Thyroid gland (tissue), 4 donors: Measurements from ENCODE around the gene TTN.
"Not testable (repeated sequence)": the region's sequence is repeated elsewhere in the genome, so short reads cannot be mapped to it uniquely, and the experiment has no call there.

Experiments
- POLR2A ChIP-seq, 2 donors: fragments of 450-650 bp; IDR thresholded peaks; one replicate each; pipeline ENCODE4 v1.6.1; 2017; ENCODE audit warnings: antibody characterized with exemption in 2 of 2, mild to moderate bottlenecking in 2 of 2, moderate library complexity in 1 of 2
- TF ChIP-seq, protein P1 (sequence below), 6 experiments: fragments of 200-600 bp in 3 of 6; fragments of 450-650 bp in 3 of 6; sonication (generic) in 3 of 6; IDR thresholded peaks; one replicate each; pipeline ENCODE4 v1.5.1; 2016 to 2019; ENCODE audit warnings: antibody characterized with exemption in 6 of 6, mild to moderate bottlenecking in 2 of 6, inconsistent platforms in 1 of 6, moderate library complexity in 1 of 6

DNA sequence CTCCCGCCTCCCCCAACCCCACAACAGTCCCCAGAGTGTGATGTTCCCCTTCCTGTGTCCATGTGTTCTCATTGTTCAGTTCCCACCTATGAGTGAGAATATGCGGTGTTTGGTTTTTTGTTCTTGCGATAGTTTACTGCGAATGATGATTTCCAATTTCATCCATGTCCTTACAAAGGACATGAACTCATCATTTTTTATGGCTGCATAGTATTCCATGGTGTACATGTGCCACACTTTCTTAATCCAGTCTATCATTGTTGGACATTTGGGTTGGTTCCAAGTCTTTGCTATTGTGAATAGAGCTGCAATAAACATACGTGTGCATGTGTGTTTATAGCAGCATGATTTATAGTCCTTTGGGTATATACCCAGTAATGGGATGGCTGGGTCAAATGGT lies 282.2 kb downstream of the TTN start:
- TF ChIP-seq, protein P1, sequence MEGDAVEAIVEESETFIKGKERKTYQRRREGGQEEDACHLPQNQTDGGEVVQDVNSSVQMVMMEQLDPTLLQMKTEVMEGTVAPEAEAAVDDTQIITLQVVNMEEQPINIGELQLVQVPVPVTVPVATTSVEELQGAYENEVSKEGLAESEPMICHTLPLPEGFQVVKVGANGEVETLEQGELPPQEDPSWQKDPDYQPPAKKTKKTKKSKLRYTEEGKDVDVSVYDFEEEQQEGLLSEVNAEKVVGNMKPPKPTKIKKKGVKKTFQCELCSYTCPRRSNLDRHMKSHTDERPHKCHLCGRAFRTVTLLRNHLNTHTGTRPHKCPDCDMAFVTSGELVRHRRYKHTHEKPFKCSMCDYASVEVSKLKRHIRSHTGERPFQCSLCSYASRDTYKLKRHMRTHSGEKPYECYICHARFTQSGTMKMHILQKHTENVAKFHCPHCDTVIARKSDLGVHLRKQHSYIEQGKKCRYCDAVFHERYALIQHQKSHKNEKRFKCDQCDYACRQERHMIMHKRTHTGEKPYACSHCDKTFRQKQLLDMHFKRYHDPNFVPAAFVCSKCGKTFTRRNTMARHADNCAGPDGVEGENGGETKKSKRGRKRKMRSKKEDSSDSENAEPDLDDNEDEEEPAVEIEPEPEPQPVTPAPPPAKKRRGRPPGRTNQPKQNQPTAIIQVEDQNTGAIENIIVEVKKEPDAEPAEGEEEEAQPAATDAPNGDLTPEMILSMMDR (IDR thresholded peaks at IDR 0.05), result not testable (repeated sequence)
- TF ChIP-seq POLR2A (IDR thresholded peaks at IDR 0.05), result not testable (repeated sequence)
